ENCODE measurements around the gene PPCS. TPM values are rescaled to one million over a fixed set of nuclear protein-coding genes. Genes with fewer than 3 reads are reported as not detected.

The PPCS gene
- total and polyA plus RNA-seq, 2 donors (not counting 1 experiment from before 2014, with no cell fraction given): 39.3 to 40.3 TPM

DNA sequence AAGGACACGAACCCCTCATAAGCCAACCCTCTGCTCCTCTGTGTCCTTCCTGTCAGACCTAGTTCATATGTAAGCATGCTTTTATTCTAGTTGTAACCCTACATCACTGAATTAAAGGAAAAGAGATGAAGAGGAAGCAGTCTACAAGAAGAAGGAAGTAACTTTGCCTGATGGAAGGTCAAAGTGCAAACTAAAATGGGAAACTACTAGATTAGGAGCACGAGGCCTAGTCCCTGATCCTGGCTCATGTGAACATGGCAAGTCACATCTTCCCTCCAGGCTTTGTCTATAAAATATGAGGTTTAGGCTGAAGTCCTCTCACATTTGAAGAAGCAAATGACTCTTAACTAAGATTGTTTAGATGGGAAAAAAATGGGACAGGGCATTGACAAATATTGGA, 13.7 kb upstream of the PPCS start:
- no peak overlapping the region for H3K27ac ChIP-seq (ENCODE audit: insufficient read depth, low read length)
- H3K27me3 ChIP-seq (ENCODE audit: control insufficient read depth, insufficient read depth, low read length): no peaks in the 10 kb centered on the region
- no peak overlapping the region for H2AFZ ChIP-seq (ENCODE audit: low read length)
- no peak overlapping the region for H3K9ac ChIP-seq (ENCODE audit: insufficient read depth, low read length)
- no peaks in the 10 kb centered on the region for H3K36me3 ChIP-seq (ENCODE audit: control insufficient read depth, insufficient read depth, low read length)
- TF ChIP-seq, protein P1, sequence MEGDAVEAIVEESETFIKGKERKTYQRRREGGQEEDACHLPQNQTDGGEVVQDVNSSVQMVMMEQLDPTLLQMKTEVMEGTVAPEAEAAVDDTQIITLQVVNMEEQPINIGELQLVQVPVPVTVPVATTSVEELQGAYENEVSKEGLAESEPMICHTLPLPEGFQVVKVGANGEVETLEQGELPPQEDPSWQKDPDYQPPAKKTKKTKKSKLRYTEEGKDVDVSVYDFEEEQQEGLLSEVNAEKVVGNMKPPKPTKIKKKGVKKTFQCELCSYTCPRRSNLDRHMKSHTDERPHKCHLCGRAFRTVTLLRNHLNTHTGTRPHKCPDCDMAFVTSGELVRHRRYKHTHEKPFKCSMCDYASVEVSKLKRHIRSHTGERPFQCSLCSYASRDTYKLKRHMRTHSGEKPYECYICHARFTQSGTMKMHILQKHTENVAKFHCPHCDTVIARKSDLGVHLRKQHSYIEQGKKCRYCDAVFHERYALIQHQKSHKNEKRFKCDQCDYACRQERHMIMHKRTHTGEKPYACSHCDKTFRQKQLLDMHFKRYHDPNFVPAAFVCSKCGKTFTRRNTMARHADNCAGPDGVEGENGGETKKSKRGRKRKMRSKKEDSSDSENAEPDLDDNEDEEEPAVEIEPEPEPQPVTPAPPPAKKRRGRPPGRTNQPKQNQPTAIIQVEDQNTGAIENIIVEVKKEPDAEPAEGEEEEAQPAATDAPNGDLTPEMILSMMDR (conservative IDR thresholded peaks at IDR 0.05 in 1 of 2, IDR thresholded peaks at IDR 0.05 in 1 of 2; ENCODE audit: low read depth in 1 of 2, low read length in 2 of 2): no peak
- no peak for TF ChIP-seq EZH2 (IDR thresholded peaks at IDR 0.05; ENCODE audit: low read length, missing control alignments)
- DNase-seq (ENCODE audit: low read depth in 2 of 2): no peak
- no peaks in the 10 kb centered on the region for H3K4me1 ChIP-seq (ENCODE audit: control insufficient read depth, extremely low read depth, insufficient read depth, low read length)
- H3K4me3 ChIP-seq (replicated peaks in 1 of 4; ENCODE audit: control extremely low read depth in 1 of 4, insufficient read depth in 1 of 4, low read depth in 3 of 4, low read length in 4 of 4): no peak overlapping the region
- H3K79me2 ChIP-seq (ENCODE audit: control insufficient read depth, insufficient read depth, low read length): no peaks in the 10 kb centered on the region
- no peak overlapping the region for H3K4me2 ChIP-seq (ENCODE audit: extremely low read depth, insufficient read depth, low read length)
- no peaks in the 10 kb centered on the region for H3K9me3 ChIP-seq (ENCODE audit: control insufficient read depth, insufficient read depth, low read depth, low read length)
- H4K20me1 ChIP-seq (ENCODE audit: control insufficient read depth, extremely low read depth, insufficient read depth, low read length): no peaks in the 10 kb centered on the region

DNA sequence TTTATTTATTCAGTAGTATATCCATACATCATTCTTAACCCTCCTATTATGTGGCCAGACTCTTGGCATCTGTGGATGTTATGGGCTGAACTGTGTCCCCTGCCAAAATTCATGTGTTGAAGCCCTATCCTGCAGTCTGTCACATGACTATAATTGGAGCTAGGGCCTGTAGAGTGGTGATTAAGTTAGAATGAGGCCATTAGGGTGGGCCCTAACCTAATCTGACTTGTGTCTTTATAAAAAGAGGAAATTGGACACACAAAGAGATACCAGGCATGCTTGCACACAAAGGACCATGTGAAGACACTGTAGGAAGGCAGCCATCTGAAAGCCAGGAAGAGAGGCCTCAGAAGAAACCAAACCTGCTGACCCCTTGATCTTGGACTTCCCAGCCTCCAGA, 7.1 kb upstream of the PPCS start:
- Histone ChIP-seq H3K27me3 (ENCODE audit: control insufficient read depth, insufficient read depth, low read length) (no peaks in the 10 kb centered on the region), H3K4me3 (replicated peaks in 1 of 4; ENCODE audit: control extremely low read depth in 1 of 4, insufficient read depth in 1 of 4, low read depth in 3 of 4, low read length in 4 of 4) (no peak overlapping the region), H3K4me2 (ENCODE audit: extremely low read depth, insufficient read depth, low read length) (no peak overlapping the region), H2AFZ (ENCODE audit: low read length) (no peak overlapping the region), H3K4me1 (ENCODE audit: control insufficient read depth, extremely low read depth, insufficient read depth, low read length) (no peaks in the 10 kb centered on the region), H3K36me3 (ENCODE audit: control insufficient read depth, insufficient read depth, low read length) (no peaks in the 10 kb centered on the region), H3K79me2 (ENCODE audit: control insufficient read depth, insufficient read depth, low read length) (no peaks in the 10 kb centered on the region), H3K9ac (ENCODE audit: insufficient read depth, low read length) (no peak overlapping the region), H4K20me1 (ENCODE audit: control insufficient read depth, extremely low read depth, insufficient read depth, low read length) (no peaks in the 10 kb centered on the region), H3K9me3 (ENCODE audit: control insufficient read depth, insufficient read depth, low read depth, low read length) (no peaks in the 10 kb centered on the region), H3K27ac (ENCODE audit: insufficient read depth, low read length) (no peak overlapping the region)
- TF ChIP-seq, protein P1 (conservative IDR thresholded peaks at IDR 0.05 in 1 of 2, IDR thresholded peaks at IDR 0.05 in 1 of 2; ENCODE audit: low read depth in 1 of 2, low read length in 2 of 2): no peak
- no peak for TF ChIP-seq EZH2 (IDR thresholded peaks at IDR 0.05; ENCODE audit: low read length, missing control alignments)
- DNase-seq (ENCODE audit: low read depth in 2 of 2): no peak

DNA sequence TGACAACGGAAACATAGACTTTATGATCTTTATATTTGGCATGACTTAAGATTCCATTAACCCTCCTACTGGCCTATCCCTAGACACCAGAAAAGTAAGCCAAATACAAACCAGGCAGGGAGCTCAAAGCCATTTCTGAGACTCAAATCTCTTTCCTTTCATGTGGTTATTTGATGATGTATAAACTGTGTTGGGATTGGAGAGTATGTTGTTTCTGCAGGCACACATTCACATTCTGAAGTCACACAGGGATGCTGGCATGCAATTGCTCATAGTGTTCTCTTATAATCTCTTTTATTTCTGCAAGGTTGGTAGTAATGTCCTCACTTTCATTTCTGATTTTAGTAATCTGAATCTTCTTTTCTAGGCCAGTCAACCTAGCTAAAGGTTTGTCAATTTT, 6.3 kb upstream of the PPCS start:
- Histone ChIP-seq H3K9ac (ENCODE audit: insufficient read depth, low read length) (no peak overlapping the region), H3K27ac (ENCODE audit: insufficient read depth, low read length) (no peak overlapping the region), H3K4me3 (replicated peaks in 1 of 4; ENCODE audit: control extremely low read depth in 1 of 4, insufficient read depth in 1 of 4, low read depth in 3 of 4, low read length in 4 of 4) (no peak overlapping the region), H2AFZ (ENCODE audit: low read length) (no peak overlapping the region), H3K4me2 (ENCODE audit: extremely low read depth, insufficient read depth, low read length) (no peak overlapping the region), H3K27me3 (ENCODE audit: control insufficient read depth, insufficient read depth, low read length) (no peaks in the 10 kb centered on the region), H4K20me1 (ENCODE audit: control insufficient read depth, extremely low read depth, insufficient read depth, low read length) (no peaks in the 10 kb centered on the region), H3K4me1 (ENCODE audit: control insufficient read depth, extremely low read depth, insufficient read depth, low read length) (no peaks in the 10 kb centered on the region), H3K36me3 (ENCODE audit: control insufficient read depth, insufficient read depth, low read length) (no peaks in the 10 kb centered on the region), H3K79me2 (ENCODE audit: control insufficient read depth, insufficient read depth, low read length) (no peaks in the 10 kb centered on the region), H3K9me3 (ENCODE audit: control insufficient read depth, insufficient read depth, low read depth, low read length) (no peaks in the 10 kb centered on the region)
- DNase-seq (ENCODE audit: low read depth in 2 of 2): no peak
- TF ChIP-seq, protein P1 (conservative IDR thresholded peaks at IDR 0.05 in 1 of 2, IDR thresholded peaks at IDR 0.05 in 1 of 2; ENCODE audit: low read depth in 1 of 2, low read length in 2 of 2): no peak
